Left ventricle myocardium superior (tissue), 1 donor: ENCODE data around the gene DHRS1. TPM values are rescaled to one million over a fixed set of nuclear protein-coding genes. Genes with fewer than 3 reads are reported as not detected.

Experiments
- total RNA-seq: library from RNA; stranded (reverse); fragmentation: NEBNext Ultra II Directional; extraction: Animal tissue kit (Norgen Biotek cat#: 25700); gene quantifications from one replicate; pipeline ENCODE4 v1.2.1, GENCODE V29; 2021
- donor health status: DM: no; HTN: yes; CAD: no; lungs with severe emphysema.

DHRS1 gene
- total RNA-seq, 1 donor from 2014 or later = 5.9 TPM

Other genes starting within 250 kb of the DHRS1 start
- 0.12 TPM for gene CARMIL3, start 247.8 kb downstream of the DHRS1 start, total RNA-seq
- not detected for gene CPNE6, start 228.2 kb downstream of the DHRS1 start, total RNA-seq
- gene PCK2, start 205.5 kb downstream of the DHRS1 start, total RNA-seq = 3.0 TPM
- 85.8 TPM for gene DCAF11, start 185.0 kb downstream of the DHRS1 start, total RNA-seq
- gene NRL, start 184.8 kb downstream of the DHRS1 start, total RNA-seq = 0.77 TPM
- gene FITM1, start 169.1 kb downstream of the DHRS1 start, total RNA-seq = 140 TPM
- 137 TPM for gene PSME1, start 163.6 kb downstream of the DHRS1 start, total RNA-seq
- 16.4 TPM for gene EMC9, start 158.2 kb downstream of the DHRS1 start, total RNA-seq
- 92.6 TPM for gene PSME2, start 153.2 kb downstream of the DHRS1 start, total RNA-seq
- gene RNF31, start 152.3 kb downstream of the DHRS1 start, total RNA-seq = 42.8 TPM
- gene IRF9, start 138.5 kb downstream of the DHRS1 start, total RNA-seq = 27.6 TPM
- gene REC8, start 127.7 kb downstream of the DHRS1 start, total RNA-seq = 3.2 TPM
- 14.9 TPM for gene IPO4, start 111.0 kb downstream of the DHRS1 start, total RNA-seq
- 19.2 TPM for gene TM9SF1, start 104.3 kb downstream of the DHRS1 start, total RNA-seq
- gene TSSK4, start 94.1 kb downstream of the DHRS1 start, total RNA-seq = 0.25 TPM
- gene CHMP4A, start 86.3 kb downstream of the DHRS1 start, total RNA-seq = 30.1 TPM
- gene MDP1, start 83.7 kb downstream of the DHRS1 start, total RNA-seq = 15.4 TPM
- gene NEDD8, start 67.4 kb downstream of the DHRS1 start, total RNA-seq = 225 TPM
- 29.0 TPM for gene GMPR2, start 66.9 kb downstream of the DHRS1 start, total RNA-seq
- 34.5 TPM for gene TINF2, start 57.2 kb downstream of the DHRS1 start, total RNA-seq
- gene TGM1, start 36.6 kb downstream of the DHRS1 start, total RNA-seq = 2.7 TPM
- 19.4 TPM for gene RABGGTA, start 28.2 kb downstream of the DHRS1 start, total RNA-seq
- 25.5 TPM for gene NOP9, start 70 bp upstream of the DHRS1 start, total RNA-seq
- 3.9 TPM for gene CIDEB, start 8.2 kb upstream of the DHRS1 start, total RNA-seq
- 1.5 TPM for gene LTB4R2, start 10.4 kb upstream of the DHRS1 start, total RNA-seq
- gene LTB4R, start 11.7 kb upstream of the DHRS1 start, total RNA-seq = 1.6 TPM
- gene ADCY4, start 35.3 kb upstream of the DHRS1 start, total RNA-seq = 26.5 TPM
- gene RIPK3, start 40.2 kb upstream of the DHRS1 start, total RNA-seq = 3.5 TPM
- 21.7 TPM for gene NFATC4, start 68.4 kb upstream of the DHRS1 start, total RNA-seq
- 7.3 TPM for gene NYNRIN, start 99.2 kb upstream of the DHRS1 start, total RNA-seq
- 2.3 TPM for gene CBLN3, start 129.9 kb upstream of the DHRS1 start, total RNA-seq
- 25.1 TPM for gene KHNYN, start 130.2 kb upstream of the DHRS1 start, total RNA-seq
- 86.8 TPM for gene SDR39U1, start 143.0 kb upstream of the DHRS1 start, total RNA-seq
- gene CMA1, start 208.5 kb upstream of the DHRS1 start, total RNA-seq = 0.47 TPM